GM13977 (cell line): Measurements from ENCODE around the gene GSK3B.

Experiments used
- DNase-seq: peaks from one replicate; pipeline ENCODE4 v3.0.0; 2012; ENCODE audit warnings: low spot score
- in situ Hi-C: fragments of 300-500 bp; cut with MboI; formaldehyde crosslinking; loops from one replicate; pipeline ENCODE4 v1.12.0; 2022; ENCODE audit warnings: low sequenced_read_pairs, low pct_unique_long_range_greater_than_20kb, mixed read lengths, inconsistent platforms; ENCODE audit not compliant: unreplicated experiment
- TF ChIP-seq, protein P1 (sequence below): IDR thresholded peaks from 2 replicates; pipeline ENCODE4 v1.5.1; 2012; ENCODE audit warnings: mild to moderate bottlenecking, control low read depth; ENCODE audit not compliant: insufficient read depth; ENCODE audit errors: extremely low read depth, missing control alignments

The GSK3B gene

GRCh38 chr3:120101624-120102023 is 7.4 kb upstream of the GSK3B start:
- in situ Hi-C loops: no loop called here
- no peak for DNase-seq
- TF ChIP-seq, protein P1, sequence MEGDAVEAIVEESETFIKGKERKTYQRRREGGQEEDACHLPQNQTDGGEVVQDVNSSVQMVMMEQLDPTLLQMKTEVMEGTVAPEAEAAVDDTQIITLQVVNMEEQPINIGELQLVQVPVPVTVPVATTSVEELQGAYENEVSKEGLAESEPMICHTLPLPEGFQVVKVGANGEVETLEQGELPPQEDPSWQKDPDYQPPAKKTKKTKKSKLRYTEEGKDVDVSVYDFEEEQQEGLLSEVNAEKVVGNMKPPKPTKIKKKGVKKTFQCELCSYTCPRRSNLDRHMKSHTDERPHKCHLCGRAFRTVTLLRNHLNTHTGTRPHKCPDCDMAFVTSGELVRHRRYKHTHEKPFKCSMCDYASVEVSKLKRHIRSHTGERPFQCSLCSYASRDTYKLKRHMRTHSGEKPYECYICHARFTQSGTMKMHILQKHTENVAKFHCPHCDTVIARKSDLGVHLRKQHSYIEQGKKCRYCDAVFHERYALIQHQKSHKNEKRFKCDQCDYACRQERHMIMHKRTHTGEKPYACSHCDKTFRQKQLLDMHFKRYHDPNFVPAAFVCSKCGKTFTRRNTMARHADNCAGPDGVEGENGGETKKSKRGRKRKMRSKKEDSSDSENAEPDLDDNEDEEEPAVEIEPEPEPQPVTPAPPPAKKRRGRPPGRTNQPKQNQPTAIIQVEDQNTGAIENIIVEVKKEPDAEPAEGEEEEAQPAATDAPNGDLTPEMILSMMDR: no peak

GRCh38 chr3:120100711-120101110 is 6.5 kb upstream of the GSK3B start:
- in situ Hi-C loops: no loop called here
- TF ChIP-seq, protein P1: no peak
- DNase-seq: no peak

GRCh38 chr3:120098710-120099109 is 4.5 kb upstream of the GSK3B start:
- TF ChIP-seq, protein P1: no peak
- in situ Hi-C loops: no loop called here
- no peak for DNase-seq

DNA sequence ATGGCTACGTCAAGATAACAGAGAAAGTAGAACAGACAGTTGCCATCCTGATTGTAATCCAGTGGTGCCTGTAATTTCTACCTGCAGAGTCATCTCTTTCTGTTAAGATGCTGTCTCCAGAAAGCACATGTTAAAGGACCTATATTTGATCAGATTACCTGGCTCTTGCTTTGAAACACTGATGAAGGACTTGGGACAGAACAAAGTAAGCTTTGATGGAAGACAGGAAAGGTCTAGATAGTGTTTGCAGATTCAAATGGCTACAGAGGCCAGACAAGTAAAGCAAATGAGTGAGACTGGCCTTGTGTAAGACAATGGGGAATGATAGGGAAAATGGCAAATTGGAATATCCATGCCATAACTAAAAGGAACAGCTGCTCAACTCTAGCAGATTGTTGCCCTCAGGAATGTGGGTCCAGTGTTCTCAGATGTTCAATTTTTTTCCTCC is 1.8 kb upstream of the GSK3B start:
- in situ Hi-C loops: no loop called here
- TF ChIP-seq, protein P1: no peak
- DNase-seq: no peak

GRCh38 chr3:120095226-120095978 is 1.2 kb upstream of the GSK3B start:
- TF ChIP-seq, protein P1: no peak
- in situ Hi-C loops: no loop called here
- DNase-seq: peak; percentile 77

DNA sequence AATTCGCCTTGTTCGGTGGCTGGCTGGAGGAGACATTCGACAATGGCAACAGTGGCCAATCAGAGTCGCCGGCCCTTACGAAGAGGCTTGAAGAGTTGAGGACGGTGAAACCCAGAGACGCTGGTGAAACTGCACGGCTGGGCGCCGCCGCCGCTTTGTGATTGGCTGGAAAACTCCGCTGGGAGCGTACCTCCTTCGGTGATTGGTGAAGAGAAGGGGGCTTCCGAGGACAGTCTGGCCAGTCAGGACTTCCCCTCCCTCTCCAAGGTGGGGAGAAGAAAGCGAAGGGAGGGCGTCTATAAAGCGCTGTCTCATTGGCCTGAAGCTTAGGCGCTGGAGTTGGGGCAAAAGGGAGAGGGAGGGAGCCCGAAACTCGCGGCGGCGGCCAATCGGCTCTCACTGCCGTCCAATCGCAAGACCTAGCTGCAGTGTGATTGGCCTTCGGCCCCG is 554 bp upstream of the GSK3B start:
- TF ChIP-seq, protein P1: no peak
- peak; percentile 92 for DNase-seq
- in situ Hi-C loops: no loop called here
